ENCODE data around the gene SAMSN1. TPM values are rescaled to one million over a fixed set of nuclear protein-coding genes. Genes with fewer than 3 reads are reported as not detected.

Gene SAMSN1
- total and polyA plus RNA-seq, 9 of the 15 experiments (the other 6 are each of a cell fraction or from before 2014, with no cell fraction given) = 101 to 223 (median 159) TPM

DNA sequence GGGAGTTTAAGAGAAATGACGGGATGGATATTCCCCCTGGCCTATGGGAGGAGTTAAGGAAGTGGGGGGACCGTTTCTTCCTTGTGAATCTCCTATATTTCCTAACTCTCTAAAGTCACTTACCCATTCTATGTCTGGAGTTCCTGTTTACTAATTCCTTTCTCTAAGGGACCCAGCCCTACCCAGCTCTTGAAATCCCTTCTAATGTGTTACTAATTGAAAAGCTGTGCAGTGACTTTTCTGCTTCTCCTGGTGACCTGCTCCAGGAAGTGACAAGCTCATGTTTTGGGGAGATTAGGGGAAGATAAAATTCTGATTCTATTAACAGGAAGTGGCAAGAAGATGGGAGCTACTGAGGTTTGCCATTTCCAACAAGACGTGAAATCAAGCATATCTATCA lies 4.0 kb upstream of the SAMSN1 start (continued):
- TF ChIP-seq, protein P1, sequence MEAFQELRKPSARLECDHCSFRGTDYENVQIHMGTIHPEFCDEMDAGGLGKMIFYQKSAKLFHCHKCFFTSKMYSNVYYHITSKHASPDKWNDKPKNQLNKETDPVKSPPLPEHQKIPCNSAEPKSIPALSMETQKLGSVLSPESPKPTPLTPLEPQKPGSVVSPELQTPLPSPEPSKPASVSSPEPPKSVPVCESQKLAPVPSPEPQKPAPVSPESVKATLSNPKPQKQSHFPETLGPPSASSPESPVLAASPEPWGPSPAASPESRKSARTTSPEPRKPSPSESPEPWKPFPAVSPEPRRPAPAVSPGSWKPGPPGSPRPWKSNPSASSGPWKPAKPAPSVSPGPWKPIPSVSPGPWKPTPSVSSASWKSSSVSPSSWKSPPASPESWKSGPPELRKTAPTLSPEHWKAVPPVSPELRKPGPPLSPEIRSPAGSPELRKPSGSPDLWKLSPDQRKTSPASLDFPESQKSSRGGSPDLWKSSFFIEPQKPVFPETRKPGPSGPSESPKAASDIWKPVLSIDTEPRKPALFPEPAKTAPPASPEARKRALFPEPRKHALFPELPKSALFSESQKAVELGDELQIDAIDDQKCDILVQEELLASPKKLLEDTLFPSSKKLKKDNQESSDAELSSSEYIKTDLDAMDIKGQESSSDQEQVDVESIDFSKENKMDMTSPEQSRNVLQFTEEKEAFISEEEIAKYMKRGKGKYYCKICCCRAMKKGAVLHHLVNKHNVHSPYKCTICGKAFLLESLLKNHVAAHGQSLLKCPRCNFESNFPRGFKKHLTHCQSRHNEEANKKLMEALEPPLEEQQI (IDR thresholded peaks at IDR 0.05) = peak; percentile 38
- TF ChIP-seq EP300 (IDR thresholded peaks at IDR 0.05; ENCODE audit: low read length) (peak; percentile 40; the same call in 1 of the 2 replicates), TCF7L2 (IDR thresholded peaks at IDR 0.05; ENCODE audit: low read depth, low read length) (no peak), ZNF589 (CRISPR knock-in tag; IDR thresholded peaks at IDR 0.05; ENCODE audit: low read depth) (no peak), CCAR2 (IDR thresholded peaks at IDR 0.05; ENCODE audit: low read depth, low read length) (no peak), CC2D1A (IDR thresholded peaks at IDR 0.05) (peak; percentile 22; the same call in 1 of the 2 replicates), TAL1 (IDR thresholded peaks at IDR 0.05) (peak; percentile 38), MTF1 (CRISPR knock-in tag; IDR thresholded peaks at IDR 0.05; ENCODE audit: borderline replicate concordance) (no peak), POLR2B (IDR thresholded peaks at IDR 0.05; ENCODE audit: low read depth, partially characterized antibody) (no peak), PTBP1 (IDR thresholded peaks at IDR 0.05; ENCODE audit: low read depth, low read length) (no peak), ZNF696 (CRISPR knock-in tag; conservative IDR thresholded peaks at IDR 0.05) (no peak), NR2C2 (CRISPR knock-in tag; IDR thresholded peaks at IDR 0.05) (no peak), NR2C2 (tag; IDR thresholded peaks at IDR 0.05) (peak; percentile 49; the same call in 1 of the 2 replicates), FOXJ2 (tag; IDR thresholded peaks at IDR 0.05) (no peak), NR2C1 (IDR thresholded peaks at IDR 0.05) (no peak), NR2C1 (tag; IDR thresholded peaks at IDR 0.05) (peak; percentile 33; the same call in 1 of the 2 replicates), BACH1 (tag; IDR thresholded peaks at IDR 0.05) (no peak), MCM5 (IDR thresholded peaks at IDR 0.05; ENCODE audit: low read depth) (no peak)
- TF ChIP-seq, protein P2, sequence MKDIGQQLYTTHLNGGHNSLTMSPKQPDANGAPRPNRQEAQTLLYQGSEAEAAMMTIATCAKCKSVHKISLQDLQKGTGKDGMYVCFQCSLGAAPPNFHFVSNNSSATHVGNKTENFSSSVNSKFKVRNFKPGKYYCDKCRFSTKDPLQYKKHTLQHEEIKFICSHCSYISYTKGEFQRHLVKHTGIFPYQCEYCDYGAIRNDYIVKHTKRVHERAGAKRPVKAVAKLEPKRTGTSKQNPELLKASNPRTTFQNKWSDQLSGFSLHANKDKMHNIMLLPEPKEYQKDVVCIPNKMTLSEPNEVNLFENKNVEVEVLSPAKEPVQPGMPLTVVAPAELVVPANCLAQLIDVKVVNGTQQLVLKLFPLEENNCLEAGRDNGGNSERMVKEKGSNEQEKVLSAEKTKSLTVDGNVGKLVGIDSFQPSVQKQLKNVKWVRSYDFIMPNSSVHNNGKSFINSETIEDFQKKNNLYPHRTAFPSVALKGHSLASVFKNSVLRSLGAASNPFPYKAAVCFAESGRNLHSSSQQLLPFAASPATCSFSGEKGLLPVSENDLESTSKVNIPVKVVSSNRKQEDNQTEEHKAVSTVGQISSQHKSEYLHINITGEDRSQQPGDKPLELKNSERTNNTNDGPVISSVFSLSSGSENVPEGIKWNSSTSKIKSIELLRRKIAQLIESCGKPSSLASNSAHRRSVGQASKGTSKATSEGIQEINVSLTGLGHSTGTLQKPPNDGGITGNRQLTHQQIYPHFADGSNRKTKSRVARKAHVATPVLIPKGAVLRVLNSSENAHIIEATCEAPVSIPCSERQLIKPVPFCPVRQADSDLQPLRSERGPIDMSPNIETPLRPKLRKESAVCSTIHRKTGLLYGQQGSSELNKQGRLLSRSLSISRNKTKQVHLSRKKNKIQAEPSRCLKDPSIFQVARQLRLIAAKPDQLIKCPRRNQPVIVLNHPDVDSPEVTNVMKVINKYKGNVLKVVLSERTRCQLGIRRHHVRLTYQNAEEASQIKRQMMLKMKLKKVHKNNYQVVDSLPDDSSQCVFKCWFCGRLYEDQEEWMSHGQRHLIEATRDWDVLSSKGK (CRISPR knock-in tag; IDR thresholded peaks at IDR 0.05) = no peak
- TF ChIP-seq, protein P3, sequence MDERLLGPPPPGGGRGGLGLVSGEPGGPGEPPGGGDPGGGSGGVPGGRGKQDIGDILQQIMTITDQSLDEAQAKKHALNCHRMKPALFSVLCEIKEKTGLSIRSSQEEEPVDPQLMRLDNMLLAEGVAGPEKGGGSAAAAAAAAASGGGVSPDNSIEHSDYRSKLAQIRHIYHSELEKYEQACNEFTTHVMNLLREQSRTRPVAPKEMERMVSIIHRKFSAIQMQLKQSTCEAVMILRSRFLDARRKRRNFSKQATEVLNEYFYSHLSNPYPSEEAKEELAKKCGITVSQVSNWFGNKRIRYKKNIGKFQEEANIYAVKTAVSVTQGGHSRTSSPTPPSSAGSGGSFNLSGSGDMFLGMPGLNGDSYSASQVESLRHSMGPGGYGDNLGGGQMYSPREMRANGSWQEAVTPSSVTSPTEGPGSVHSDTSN (CRISPR knock-in tag; IDR thresholded peaks at IDR 0.05; ENCODE audit: low read depth) = no peak
- TF ChIP-seq, protein P3 (tag; conservative IDR thresholded peaks at IDR 0.05; ENCODE audit: low read depth) = no peak
- TF ChIP-seq, protein P4, sequence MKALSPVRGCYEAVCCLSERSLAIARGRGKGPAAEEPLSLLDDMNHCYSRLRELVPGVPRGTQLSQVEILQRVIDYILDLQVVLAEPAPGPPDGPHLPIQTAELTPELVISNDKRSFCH (CRISPR knock-in tag; IDR thresholded peaks at IDR 0.05) = no peak
- TF ChIP-seq, protein P4 (tag; IDR thresholded peaks at IDR 0.05) = no peak

All from K562 (cell line).